H9 (cell line): ENCODE measurements around the gene PIP5KL1. TPM values are rescaled to one million over a fixed set of nuclear protein-coding genes. Genes with fewer than 3 reads are reported as not detected.

Source experiments
- DNase-seq: peaks from one replicate; pipeline ENCODE4 v3.0.0-alpha.2; 2017
- H2AFZ ChIP-seq: one replicate; pipeline ENCODE4 v1.6.1; 2013; ENCODE audit warnings: mild to moderate bottlenecking, low read length, control low read depth, moderate library complexity
- H2AK5ac ChIP-seq: 2 replicates; pipeline ENCODE4 v1.6.1; 2013; ENCODE audit warnings: low read length, control low read depth, mixed read lengths; ENCODE audit not compliant: insufficient read length
- H2BK120ac ChIP-seq: one replicate; pipeline ENCODE4 v1.6.1; 2013; ENCODE audit warnings: low read depth, mild to moderate bottlenecking, low read length, control low read depth, inconsistent platforms; ENCODE audit not compliant: poor library complexity, severe bottlenecking
- H2BK12ac ChIP-seq: 2 replicates; pipeline ENCODE4 v1.6.1; 2013; ENCODE audit warnings: low read length, control low read depth, mixed read lengths, low read depth; ENCODE audit not compliant: insufficient read length
- H2BK15ac ChIP-seq: 2 replicates; pipeline ENCODE4 v1.6.1; 2013; ENCODE audit warnings: low read depth, low read length, control low read depth
- H2BK20ac ChIP-seq: one replicate; pipeline ENCODE4 v1.6.1; 2013; ENCODE audit warnings: low read depth, mild to moderate bottlenecking, low read length, control low read depth, inconsistent platforms; ENCODE audit not compliant: poor library complexity, severe bottlenecking
- H2BK5ac ChIP-seq: 2 replicates; pipeline ENCODE4 v1.6.1; 2013; ENCODE audit warnings: low read length, control low read depth, mixed read lengths; ENCODE audit not compliant: insufficient read length
- H3K14ac ChIP-seq: 2 replicates; pipeline ENCODE4 v1.6.1; 2013; ENCODE audit warnings: low read length, control low read depth; ENCODE audit not compliant: insufficient read depth
- H3K18ac ChIP-seq: 2 replicates; pipeline ENCODE4 v1.6.1; 2013; ENCODE audit warnings: low read depth, mild to moderate bottlenecking, mixed read lengths, low read length, control low read depth; ENCODE audit not compliant: insufficient read length
- H3K23ac ChIP-seq: 2 replicates; pipeline ENCODE4 v1.6.1; 2013; ENCODE audit warnings: low read length, control low read depth, mixed read lengths, low read depth; ENCODE audit not compliant: insufficient read length
- H3K23me2 ChIP-seq: 2 replicates; pipeline ENCODE4 v1.6.1; 2013; ENCODE audit warnings: low read depth, mild to moderate bottlenecking, mixed read lengths, low read length, control low read depth; ENCODE audit not compliant: insufficient read length, poor library complexity, severe bottlenecking
- H3K27ac ChIP-seq: 2 replicates; pipeline ENCODE4 v1.5.1; 2013; ENCODE audit warnings: low read length, control low read depth, mixed read lengths, low read depth; ENCODE audit not compliant: insufficient read length
- H3K27me3 ChIP-seq: 2 replicates; pipeline ENCODE4 v1.6.1; 2013; ENCODE audit warnings: low read length, control low read depth, inconsistent platforms; ENCODE audit not compliant: insufficient read depth
- H3K4ac ChIP-seq: 2 replicates; pipeline ENCODE4 v1.6.1; 2013; ENCODE audit warnings: low read depth, mild to moderate bottlenecking, control low read depth, inconsistent platforms, low read length, moderate library complexity
- H3K4me1 ChIP-seq: 2 replicates; pipeline ENCODE4 v1.6.1; 2013; ENCODE audit warnings: low read length, control low read depth, inconsistent platforms; ENCODE audit not compliant: insufficient read depth
- H3K4me2 ChIP-seq: 2 replicates; pipeline ENCODE4 v1.6.1; 2013; ENCODE audit warnings: low read length, control low read depth, mixed read lengths; ENCODE audit not compliant: insufficient read length, insufficient read depth
- H3K56ac ChIP-seq: 2 replicates; pipeline ENCODE4 v1.6.1; 2013; ENCODE audit warnings: low read depth, mild to moderate bottlenecking, mixed read lengths, low read length, control low read depth; ENCODE audit not compliant: insufficient read length
- H3K79me1 ChIP-seq: 2 replicates; pipeline ENCODE4 v1.6.1; 2013; ENCODE audit warnings: low read depth, mild to moderate bottlenecking, moderate library complexity, low read length, control low read depth, inconsistent platforms; ENCODE audit not compliant: insufficient read depth, poor library complexity, severe bottlenecking
- H3K79me2 ChIP-seq: 2 replicates; pipeline ENCODE4 v1.6.1; 2013; ENCODE audit warnings: low read length, control low read depth, inconsistent platforms; ENCODE audit not compliant: insufficient read depth
- H3K9ac ChIP-seq: 2 replicates; pipeline ENCODE4 v1.6.1; 2013; ENCODE audit warnings: low read length, control low read depth, mixed read lengths; ENCODE audit not compliant: insufficient read length; ENCODE audit errors: extremely low read depth
- H3K9me3 ChIP-seq: one replicate; pipeline ENCODE4 v1.6.1; 2013; ENCODE audit warnings: low read depth, low read length, inconsistent platforms; ENCODE audit not compliant: control insufficient read depth
- H3T11ph ChIP-seq: one replicate; pipeline ENCODE4 v1.6.1; 2013; ENCODE audit warnings: mild to moderate bottlenecking, low read length, control low read depth, inconsistent platforms
- H4K20me1 ChIP-seq: one replicate; pipeline ENCODE4 v1.6.1; 2013; ENCODE audit not compliant: control insufficient read depth, insufficient read length, insufficient read depth
- H4K5ac ChIP-seq: 2 replicates; pipeline ENCODE4 v1.6.1; 2013; ENCODE audit warnings: low read depth, mild to moderate bottlenecking, mixed read lengths, low read length, control low read depth; ENCODE audit not compliant: insufficient read length
- H4K8ac ChIP-seq: replicated peaks from 2 replicates; pipeline ENCODE4 v1.6.1; 2013; ENCODE audit warnings: low read length, control low read depth, mixed read lengths, low read depth; ENCODE audit not compliant: insufficient read length
- H4K91ac ChIP-seq: 2 replicates; pipeline ENCODE4 v1.6.1; 2013; ENCODE audit warnings: low read depth, mild to moderate bottlenecking, moderate library complexity, mixed read lengths, low read length, control low read depth; ENCODE audit not compliant: insufficient read length
- H3K27ac Mint-ChIP-seq, 3 experiments: 2 replicates in 2 of 3; 3 replicates in 1 of 3; pipeline ENCODE4 v1.8.0; 2020 to 2021; ENCODE audit warnings: mixed read lengths in 3 of 3, mild to moderate bottlenecking in 1 of 3, moderate library complexity in 1 of 3
- H3K27me3 Mint-ChIP-seq: 2 replicates; pipeline ENCODE4 v1.8.0; 2021; ENCODE audit warnings: low read depth, mild to moderate bottlenecking, moderate library complexity, mixed read lengths
- H3K36me3 Mint-ChIP-seq, 3 experiments: 2 replicates in 2 of 3; 3 replicates in 1 of 3; pipeline ENCODE4 v1.8.0; 2020 to 2021; ENCODE audit warnings: low read depth in 3 of 3, mixed read lengths in 3 of 3; ENCODE audit not compliant: insufficient read depth in 1 of 3
- H3K4me1 Mint-ChIP-seq, 2 experiments: 2 replicates each; pipeline ENCODE4 v1.8.0; 2020; ENCODE audit warnings: mixed read lengths in 2 of 2
- H3K4me3 Mint-ChIP-seq, 2 experiments: 2 replicates in 1 of 2; 3 replicates in 1 of 2; pipeline ENCODE4 v1.8.0; 2020 to 2021; ENCODE audit warnings: mild to moderate bottlenecking in 2 of 2, mixed read lengths in 2 of 2, moderate library complexity in 1 of 2
- H3K9me3 Mint-ChIP-seq, 2 experiments: 2 replicates in 1 of 2; 3 replicates in 1 of 2; pipeline ENCODE4 v1.8.0; 2020; ENCODE audit warnings: mild to moderate bottlenecking in 2 of 2, mixed read lengths in 2 of 2, moderate library complexity in 1 of 2
- WGBS: extraction: QIAGEN DNeasy Blood & Tissue Kit; methylation state at CpG from one replicate; pipeline ENCODE4 v1.1.7; 2013; ENCODE audit warnings: missing lambda C conversion rate, low lambda C conversion rate, mixed read lengths; ENCODE audit not compliant: insufficient read length; ENCODE audit errors: extremely low coverage; 5-methylcytosine and 5-hydroxymethylcytosine counted together
- total RNA-seq: library from RNA; stranded (reverse); gene quantifications from 2 replicates; pipeline ENCODE4 v1.2.1, GENCODE V29; 2021
- TF ChIP-seq, protein P1 (sequence below): fragments of 200-600 bp; sonication (generic); conservative IDR thresholded peaks from 3 replicates; pipeline ENCODE4 v1.8.0; 2021; ENCODE audit warnings: antibody characterized with exemption, mild to moderate bottlenecking

PIP5KL1 gene
- total RNA-seq, 1 experiment from 2014 or later: 11.6 TPM

DNA sequence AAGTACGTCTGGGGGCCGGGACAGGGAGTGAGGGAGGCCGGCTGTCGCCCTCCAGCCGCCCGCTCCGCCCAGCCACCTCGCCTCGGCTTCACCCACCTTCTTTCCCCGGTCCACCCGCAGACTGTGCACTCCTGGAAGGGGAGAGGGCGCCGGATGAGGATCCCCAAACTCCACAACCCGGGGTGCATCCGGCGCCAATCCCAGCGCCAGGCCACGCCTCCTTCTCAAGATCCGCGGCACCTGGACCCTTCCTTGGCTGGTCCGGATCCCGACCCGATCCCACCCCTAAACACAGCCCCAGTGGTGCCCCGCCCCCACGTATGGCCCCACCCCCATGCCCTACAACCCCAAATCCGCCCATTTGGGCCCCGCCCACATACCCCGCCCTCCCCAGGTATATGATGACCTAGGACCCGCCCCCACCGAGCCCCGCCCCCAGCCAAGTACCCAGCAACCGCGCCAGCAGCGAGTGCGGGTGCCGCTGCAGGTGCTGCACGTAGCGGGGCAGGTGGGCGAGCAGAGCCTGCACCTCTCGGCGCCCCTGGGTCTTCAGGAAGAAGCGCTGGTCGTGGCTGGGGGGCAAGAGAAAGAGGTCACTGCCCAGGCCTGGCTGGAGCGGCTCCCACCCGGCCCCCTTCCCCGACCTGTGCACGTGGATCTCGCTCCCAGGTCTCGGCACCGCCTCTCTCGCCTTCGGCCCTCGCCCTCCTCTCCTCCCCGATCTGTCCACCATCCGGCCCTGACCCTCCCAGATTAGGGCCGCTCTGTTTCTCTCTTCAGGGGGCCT is 3.2 kb downstream of the PIP5KL1 start:
- no peaks in the 10 kb centered on the region for H4K20me1 ChIP-seq
- H2BK120ac ChIP-seq: no peak overlapping the region
- no peak overlapping the region for H3K56ac ChIP-seq
- H3K79me1 ChIP-seq: no peaks in the 10 kb centered on the region
- Mint-ChIP-seq H3K9me3 (no peaks in the 10 kb centered on the region), H3K4me3 (peak overlapping the region; percentile 92 to 97), H3K27me3 (peaks cover 26% of the 10 kb centered on the region), H3K36me3 (peaks cover 2 to 6% (median 6%) of the 10 kb centered on the region in 3 experiments; a peak in 5 of 7 replicates), H3K27ac (peak overlapping the region; percentile 84 to 99 (median 91); a peak in 4 of 7 replicates), H3K4me1 (peaks cover 21 to 34% of the 10 kb centered on the region in 2 experiments)
- 0 out of 2 replicates have a peak overlapping the region, but pooled peaks have one; percentile 27 for H3K14ac ChIP-seq
- peak; percentile 97 for DNase-seq
- no peak overlapping the region for H3K23ac ChIP-seq
- H3T11ph ChIP-seq: no peak overlapping the region
- no peak overlapping the region for H2BK20ac ChIP-seq
- H2AK5ac ChIP-seq: no peak overlapping the region
- H3K27ac ChIP-seq: no peak overlapping the region
- H2AFZ ChIP-seq: no peak overlapping the region
- H3K4me2 ChIP-seq: peak overlapping the region; percentile 93
- H3K4me1 ChIP-seq: peaks cover 2% of the 10 kb centered on the region; the same call in 1 of the 2 replicates
- WGBS: no CpG with 5 or more reads among the region's 56 CpGs
- no peaks in the 10 kb centered on the region for H3K9me3 ChIP-seq
- H3K18ac ChIP-seq: no peak overlapping the region
- no peak overlapping the region for H4K8ac ChIP-seq
- no peak overlapping the region for H2BK15ac ChIP-seq
- H4K91ac ChIP-seq: no peak overlapping the region
- peak overlapping the region; percentile 5 for H3K9ac ChIP-seq
- peaks cover 16% of the 10 kb centered on the region for H3K23me2 ChIP-seq
- no peaks in the 10 kb centered on the region for H3K27me3 ChIP-seq
- H2BK5ac ChIP-seq: no peak overlapping the region
- H3K4ac ChIP-seq: no peak overlapping the region
- no peaks in the 10 kb centered on the region for H3K79me2 ChIP-seq
- H2BK12ac ChIP-seq: no peak overlapping the region
- no peak overlapping the region for H4K5ac ChIP-seq
- TF ChIP-seq, protein P1, sequence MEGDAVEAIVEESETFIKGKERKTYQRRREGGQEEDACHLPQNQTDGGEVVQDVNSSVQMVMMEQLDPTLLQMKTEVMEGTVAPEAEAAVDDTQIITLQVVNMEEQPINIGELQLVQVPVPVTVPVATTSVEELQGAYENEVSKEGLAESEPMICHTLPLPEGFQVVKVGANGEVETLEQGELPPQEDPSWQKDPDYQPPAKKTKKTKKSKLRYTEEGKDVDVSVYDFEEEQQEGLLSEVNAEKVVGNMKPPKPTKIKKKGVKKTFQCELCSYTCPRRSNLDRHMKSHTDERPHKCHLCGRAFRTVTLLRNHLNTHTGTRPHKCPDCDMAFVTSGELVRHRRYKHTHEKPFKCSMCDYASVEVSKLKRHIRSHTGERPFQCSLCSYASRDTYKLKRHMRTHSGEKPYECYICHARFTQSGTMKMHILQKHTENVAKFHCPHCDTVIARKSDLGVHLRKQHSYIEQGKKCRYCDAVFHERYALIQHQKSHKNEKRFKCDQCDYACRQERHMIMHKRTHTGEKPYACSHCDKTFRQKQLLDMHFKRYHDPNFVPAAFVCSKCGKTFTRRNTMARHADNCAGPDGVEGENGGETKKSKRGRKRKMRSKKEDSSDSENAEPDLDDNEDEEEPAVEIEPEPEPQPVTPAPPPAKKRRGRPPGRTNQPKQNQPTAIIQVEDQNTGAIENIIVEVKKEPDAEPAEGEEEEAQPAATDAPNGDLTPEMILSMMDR: no peak
